ENCODE results near the gene MAP3K5. TPM values are rescaled to one million over a fixed set of nuclear protein-coding genes. Genes with fewer than 3 reads are reported as not detected.

The MAP3K5 gene
- total and polyA plus RNA-seq, 2 donors (not counting 1 experiment from before 2014, with no cell fraction given) = 10.9 to 62.6 TPM

GRCh38 chr6:136599329-136600011 is 192.8 kb downstream of the MAP3K5 start:
- no peaks in the 10 kb centered on the region for H3K79me2 ChIP-seq (ENCODE audit: control insufficient read depth, insufficient read depth, low read length)
- H3K9me3 ChIP-seq (ENCODE audit: control insufficient read depth, insufficient read depth, low read depth, low read length) = no peaks in the 10 kb centered on the region
- no peak overlapping the region for H3K27ac ChIP-seq (ENCODE audit: insufficient read depth, low read length)
- peaks cover 3% of the 10 kb centered on the region for H3K36me3 ChIP-seq (ENCODE audit: control insufficient read depth, insufficient read depth, low read length)
- no peak overlapping the region for H3K4me3 ChIP-seq (replicated peaks in 1 of 4; ENCODE audit: control extremely low read depth in 1 of 4, insufficient read depth in 1 of 4, low read depth in 3 of 4, low read length in 4 of 4)
- H3K4me1 ChIP-seq (ENCODE audit: control insufficient read depth, extremely low read depth, insufficient read depth, low read length) = peaks cover 5% of the 10 kb centered on the region
- no peak overlapping the region for H3K4me2 ChIP-seq (ENCODE audit: extremely low read depth, insufficient read depth, low read length)
- peak; percentile 32 to 62 for DNase-seq (ENCODE audit: low read depth in 2 of 2)
- H2AFZ ChIP-seq (ENCODE audit: low read length) = no peak overlapping the region
- no peak overlapping the region for H3K9ac ChIP-seq (ENCODE audit: insufficient read depth, low read length)
- no peaks in the 10 kb centered on the region for H4K20me1 ChIP-seq (ENCODE audit: control insufficient read depth, extremely low read depth, insufficient read depth, low read length)
- TF ChIP-seq EZH2 (IDR thresholded peaks at IDR 0.05; ENCODE audit: low read length, missing control alignments) (no peak), CTCF (conservative IDR thresholded peaks at IDR 0.05 in 1 of 2, IDR thresholded peaks at IDR 0.05 in 1 of 2; ENCODE audit: low read depth in 1 of 2, low read length in 2 of 2) (no peak)
- no peaks in the 10 kb centered on the region for H3K27me3 ChIP-seq (ENCODE audit: control insufficient read depth, insufficient read depth, low read length)

GRCh38 chr6:136598048-136598447 is 194.2 kb downstream of the MAP3K5 start:
- Histone ChIP-seq H3K27me3 (ENCODE audit: control insufficient read depth, insufficient read depth, low read length) (no peaks in the 10 kb centered on the region), H3K79me2 (ENCODE audit: control insufficient read depth, insufficient read depth, low read length) (no peaks in the 10 kb centered on the region), H4K20me1 (ENCODE audit: control insufficient read depth, extremely low read depth, insufficient read depth, low read length) (no peaks in the 10 kb centered on the region), H3K36me3 (ENCODE audit: control insufficient read depth, insufficient read depth, low read length) (peaks cover 2% of the 10 kb centered on the region), H3K9me3 (ENCODE audit: control insufficient read depth, insufficient read depth, low read depth, low read length) (no peaks in the 10 kb centered on the region), H3K4me1 (ENCODE audit: control insufficient read depth, extremely low read depth, insufficient read depth, low read length) (peaks cover 10% of the 10 kb centered on the region), H3K27ac (ENCODE audit: insufficient read depth, low read length) (no peak overlapping the region), H3K4me3 (replicated peaks in 1 of 4; ENCODE audit: control extremely low read depth in 1 of 4, insufficient read depth in 1 of 4, low read depth in 3 of 4, low read length in 4 of 4) (no peak overlapping the region), H3K4me2 (ENCODE audit: extremely low read depth, insufficient read depth, low read length) (no peak overlapping the region), H3K9ac (ENCODE audit: insufficient read depth, low read length) (no peak overlapping the region), H2AFZ (ENCODE audit: low read length) (no peak overlapping the region)
- TF ChIP-seq EZH2 (IDR thresholded peaks at IDR 0.05; ENCODE audit: low read length, missing control alignments) (no peak), CTCF (conservative IDR thresholded peaks at IDR 0.05 in 1 of 2, IDR thresholded peaks at IDR 0.05 in 1 of 2; ENCODE audit: low read depth in 1 of 2, low read length in 2 of 2) (no peak)
- DNase-seq (ENCODE audit: low read depth in 2 of 2) = no peak

GRCh38 chr6:136594671-136595070 is 197.6 kb downstream of the MAP3K5 start:
- no peaks in the 10 kb centered on the region for H4K20me1 ChIP-seq (ENCODE audit: control insufficient read depth, extremely low read depth, insufficient read depth, low read length)
- H2AFZ ChIP-seq (ENCODE audit: low read length) = no peak overlapping the region
- H3K79me2 ChIP-seq (ENCODE audit: control insufficient read depth, insufficient read depth, low read length) = no peaks in the 10 kb centered on the region
- TF ChIP-seq CTCF (conservative IDR thresholded peaks at IDR 0.05 in 1 of 2, IDR thresholded peaks at IDR 0.05 in 1 of 2; ENCODE audit: low read depth in 1 of 2, low read length in 2 of 2) (no peak), EZH2 (IDR thresholded peaks at IDR 0.05; ENCODE audit: low read length, missing control alignments) (no peak)
- H3K27ac ChIP-seq (ENCODE audit: insufficient read depth, low read length) = peak overlapping the region; percentile 80
- no peaks in the 10 kb centered on the region for H3K27me3 ChIP-seq (ENCODE audit: control insufficient read depth, insufficient read depth, low read length)
- no peak overlapping the region for H3K4me3 ChIP-seq (replicated peaks in 1 of 4; ENCODE audit: control extremely low read depth in 1 of 4, insufficient read depth in 1 of 4, low read depth in 3 of 4, low read length in 4 of 4)
- no peak overlapping the region for H3K9ac ChIP-seq (ENCODE audit: insufficient read depth, low read length)
- H3K36me3 ChIP-seq (ENCODE audit: control insufficient read depth, insufficient read depth, low read length) = peaks cover 2% of the 10 kb centered on the region
- peaks cover 10% of the 10 kb centered on the region for H3K4me1 ChIP-seq (ENCODE audit: control insufficient read depth, extremely low read depth, insufficient read depth, low read length)
- H3K9me3 ChIP-seq (ENCODE audit: control insufficient read depth, insufficient read depth, low read depth, low read length) = no peaks in the 10 kb centered on the region
- peak overlapping the region; percentile 18 for H3K4me2 ChIP-seq (ENCODE audit: extremely low read depth, insufficient read depth, low read length)
- DNase-seq (ENCODE audit: low read depth in 2 of 2) = no peak
